Measurements from ENCODE around the gene MDC1.

DNA sequence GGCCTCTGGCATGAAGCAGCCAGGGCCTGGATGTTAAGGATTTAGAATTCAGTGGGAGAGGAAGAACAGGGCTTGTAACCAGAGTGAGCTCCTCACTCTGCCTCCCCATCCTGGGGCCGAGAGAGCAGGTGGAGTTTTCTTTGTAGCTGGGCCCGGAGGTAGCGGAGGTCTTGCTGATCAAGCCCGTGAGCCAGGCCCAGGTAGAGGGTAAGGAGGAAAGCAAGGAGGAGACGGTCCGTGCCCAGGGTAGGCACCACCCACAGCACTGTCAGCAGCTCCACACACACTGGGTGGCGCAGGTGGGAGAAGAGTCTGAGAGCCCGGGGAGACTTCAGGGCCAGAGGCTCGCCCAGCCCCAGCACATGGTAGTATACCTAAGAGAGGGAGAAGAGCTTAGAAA lies 28.5 kb downstream of the MDC1 start:
- TF ChIP-seq, protein P1, sequence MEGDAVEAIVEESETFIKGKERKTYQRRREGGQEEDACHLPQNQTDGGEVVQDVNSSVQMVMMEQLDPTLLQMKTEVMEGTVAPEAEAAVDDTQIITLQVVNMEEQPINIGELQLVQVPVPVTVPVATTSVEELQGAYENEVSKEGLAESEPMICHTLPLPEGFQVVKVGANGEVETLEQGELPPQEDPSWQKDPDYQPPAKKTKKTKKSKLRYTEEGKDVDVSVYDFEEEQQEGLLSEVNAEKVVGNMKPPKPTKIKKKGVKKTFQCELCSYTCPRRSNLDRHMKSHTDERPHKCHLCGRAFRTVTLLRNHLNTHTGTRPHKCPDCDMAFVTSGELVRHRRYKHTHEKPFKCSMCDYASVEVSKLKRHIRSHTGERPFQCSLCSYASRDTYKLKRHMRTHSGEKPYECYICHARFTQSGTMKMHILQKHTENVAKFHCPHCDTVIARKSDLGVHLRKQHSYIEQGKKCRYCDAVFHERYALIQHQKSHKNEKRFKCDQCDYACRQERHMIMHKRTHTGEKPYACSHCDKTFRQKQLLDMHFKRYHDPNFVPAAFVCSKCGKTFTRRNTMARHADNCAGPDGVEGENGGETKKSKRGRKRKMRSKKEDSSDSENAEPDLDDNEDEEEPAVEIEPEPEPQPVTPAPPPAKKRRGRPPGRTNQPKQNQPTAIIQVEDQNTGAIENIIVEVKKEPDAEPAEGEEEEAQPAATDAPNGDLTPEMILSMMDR (IDR thresholded peaks at IDR 0.05): no peak
- no peak for TF ChIP-seq ZFX (IDR thresholded peaks at IDR 0.05; ENCODE audit: borderline replicate concordance)
